ENCODE results near the gene CLSTN3. TPM values are rescaled to one million over a fixed set of nuclear protein-coding genes. Genes with fewer than 3 reads are reported as not detected.

The CLSTN3 gene
- total and polyA plus RNA-seq, 9 of the 15 experiments (the other 6 are each of a cell fraction or from before 2014, with no cell fraction given): 0.08 to 23.2 (median 11.0) TPM

Small RNA genes within 50 kb of the gene (small RNA-seq; reads per million reads assigned to genes)
- gene RNU6-485P: not detected

Other genes with a start within 250 kb of the CLSTN3 start
Only the 7 nearest of the 15 such genes appear.
- gene EMG1, start 159.5 kb upstream of the CLSTN3 start, total RNA-seq (2014; rRNA removed): 66.5 and 97.2 TPM in 2 replicates
- gene EMG1, start 159.5 kb upstream of the CLSTN3 start, total RNA-seq (2014; rRNA removed; fragmentation: Illumina TruSeq; extraction: Trizol): 82.7 and 85.9 TPM in 2 replicates
- gene EMG1, start 159.5 kb upstream of the CLSTN3 start, total RNA-seq (2015; rRNA removed; fragmentation: Illumina TruSeq; extraction: Trizol): 66.9 and 75.1 TPM in 2 replicates
- 85.1 and 92.0 TPM in 2 replicates for gene EMG1, start 159.5 kb upstream of the CLSTN3 start, total RNA-seq (2021)
- gene EMG1, start 159.5 kb upstream of the CLSTN3 start, polyA plus RNA-seq (2011; rRNA removed): 71.4 and 92.5 TPM in 2 replicates
- 99.2 and 121 TPM in 2 replicates for gene EMG1, start 159.5 kb upstream of the CLSTN3 start, polyA plus RNA-seq (2014; fragmentation: Illumina TruSeq; extraction: Trizol)
- 100 to 1,000 TPM; 149 to 186 TPM for gene EMG1, start 159.5 kb upstream of the CLSTN3 start, polyA plus RNA-seq (2014; fragmentation: Nextera tagmentation; extraction: Ambion mirVana)
- gene EMG1, start 159.5 kb upstream of the CLSTN3 start, polyA plus RNA-seq (2014; rRNA removed): 107 and 112 TPM in 2 replicates
- gene LPCAT3, start 111.9 kb upstream of the CLSTN3 start, total RNA-seq (2014; rRNA removed): 14.3 and 17.4 TPM in 2 replicates
- 22.2 and 22.4 TPM in 2 replicates for gene LPCAT3, start 111.9 kb upstream of the CLSTN3 start, total RNA-seq (2014; rRNA removed; fragmentation: Illumina TruSeq; extraction: Trizol)
- gene LPCAT3, start 111.9 kb upstream of the CLSTN3 start, total RNA-seq (2015; rRNA removed; fragmentation: Illumina TruSeq; extraction: Trizol): 23.0 and 25.3 TPM in 2 replicates
- 31.1 and 32.5 TPM in 2 replicates for gene LPCAT3, start 111.9 kb upstream of the CLSTN3 start, total RNA-seq (2021)
- 47.0 and 52.5 TPM in 2 replicates for gene LPCAT3, start 111.9 kb upstream of the CLSTN3 start, polyA plus RNA-seq (2011; rRNA removed)
- gene LPCAT3, start 111.9 kb upstream of the CLSTN3 start, polyA plus RNA-seq (2014; fragmentation: Illumina TruSeq; extraction: Trizol): 40.3 and 44.3 TPM in 2 replicates
- gene LPCAT3, start 111.9 kb upstream of the CLSTN3 start, polyA plus RNA-seq (2014; fragmentation: Nextera tagmentation; extraction: Ambion mirVana): 1 to 10 TPM; 4.9 to 5.6 TPM
- gene LPCAT3, start 111.9 kb upstream of the CLSTN3 start, polyA plus RNA-seq (2014; rRNA removed): 27.4 and 34.7 TPM in 2 replicates
- 0.04 and 0.27 TPM in 2 replicates for gene C1S, start 69.7 kb upstream of the CLSTN3 start, total RNA-seq (2014; rRNA removed)
- gene C1S, start 69.7 kb upstream of the CLSTN3 start, total RNA-seq (2014; rRNA removed; fragmentation: Illumina TruSeq; extraction: Trizol): 0.29 and 0.35 TPM in 2 replicates
- 0.08 and 0.25 TPM in 2 replicates for gene C1S, start 69.7 kb upstream of the CLSTN3 start, total RNA-seq (2015; rRNA removed; fragmentation: Illumina TruSeq; extraction: Trizol)
- gene C1S, start 69.7 kb upstream of the CLSTN3 start, total RNA-seq (2021): 0.84 and 1.2 TPM in 2 replicates
- 0.39 and 0.95 TPM in 2 replicates for gene C1S, start 69.7 kb upstream of the CLSTN3 start, polyA plus RNA-seq (2011; rRNA removed)
- 0.45 and 0.46 TPM in 2 replicates for gene C1S, start 69.7 kb upstream of the CLSTN3 start, polyA plus RNA-seq (2014; fragmentation: Illumina TruSeq; extraction: Trizol)
- gene C1S, start 69.7 kb upstream of the CLSTN3 start, polyA plus RNA-seq (2014; fragmentation: Nextera tagmentation; extraction: Ambion mirVana): under 1 TPM; 0.08 to 0.11 TPM
- 0.12 and 0.26 TPM in 2 replicates for gene C1S, start 69.7 kb upstream of the CLSTN3 start, polyA plus RNA-seq (2014; rRNA removed)
- 0.16 and 1.0 TPM in 2 replicates for gene C1R, start 37.9 kb upstream of the CLSTN3 start, total RNA-seq (2014; rRNA removed)
- 0.13 and 0.33 TPM in 2 replicates for gene C1R, start 37.9 kb upstream of the CLSTN3 start, total RNA-seq (2014; rRNA removed; fragmentation: Illumina TruSeq; extraction: Trizol)
- 0.14 and 0.19 TPM in 2 replicates for gene C1R, start 37.9 kb upstream of the CLSTN3 start, total RNA-seq (2015; rRNA removed; fragmentation: Illumina TruSeq; extraction: Trizol)
- gene C1R, start 37.9 kb upstream of the CLSTN3 start, total RNA-seq (2021): 0.96 and 1.0 TPM in 2 replicates
- gene C1R, start 37.9 kb upstream of the CLSTN3 start, polyA plus RNA-seq (2011; rRNA removed): 0.33 and 0.81 TPM in 2 replicates
- 0.33 and 0.36 TPM in 2 replicates for gene C1R, start 37.9 kb upstream of the CLSTN3 start, polyA plus RNA-seq (2014; fragmentation: Illumina TruSeq; extraction: Trizol)
- gene C1R, start 37.9 kb upstream of the CLSTN3 start, polyA plus RNA-seq (2014; fragmentation: Nextera tagmentation; extraction: Ambion mirVana): under 1 TPM in 1 of 2 experiments, not detected in 1; 0.07 TPM
- gene C1R, start 37.9 kb upstream of the CLSTN3 start, polyA plus RNA-seq (2014; rRNA removed): 0.11 and 0.53 TPM in 2 replicates
- 9.5 and 13.6 TPM in 2 replicates for gene C1RL, start 21.2 kb upstream of the CLSTN3 start, total RNA-seq (2014; rRNA removed)
- 3.6 and 5.4 TPM in 2 replicates for gene C1RL, start 21.2 kb upstream of the CLSTN3 start, total RNA-seq (2014; rRNA removed; fragmentation: Illumina TruSeq; extraction: Trizol)
- gene C1RL, start 21.2 kb upstream of the CLSTN3 start, total RNA-seq (2015; rRNA removed; fragmentation: Illumina TruSeq; extraction: Trizol): 7.6 and 8.0 TPM in 2 replicates
- gene C1RL, start 21.2 kb upstream of the CLSTN3 start, total RNA-seq (2021): 6.9 and 9.1 TPM in 2 replicates
- 6.3 and 6.8 TPM in 2 replicates for gene C1RL, start 21.2 kb upstream of the CLSTN3 start, polyA plus RNA-seq (2011; rRNA removed)
- gene C1RL, start 21.2 kb upstream of the CLSTN3 start, polyA plus RNA-seq (2014; fragmentation: Illumina TruSeq; extraction: Trizol): 7.3 and 8.8 TPM in 2 replicates
- gene C1RL, start 21.2 kb upstream of the CLSTN3 start, polyA plus RNA-seq (2014; fragmentation: Nextera tagmentation; extraction: Ambion mirVana): 1 to 10 TPM; 1.4 to 1.9 TPM
- 10.7 and 13.7 TPM in 2 replicates for gene C1RL, start 21.2 kb upstream of the CLSTN3 start, polyA plus RNA-seq (2014; rRNA removed)
- gene RBP5, start 1.5 kb upstream of the CLSTN3 start, total RNA-seq (2014; rRNA removed): 8.6 and 10.6 TPM in 2 replicates
- 8.1 and 11.4 TPM in 2 replicates for gene RBP5, start 1.5 kb upstream of the CLSTN3 start, total RNA-seq (2014; rRNA removed; fragmentation: Illumina TruSeq; extraction: Trizol)
- 10.5 and 10.9 TPM in 2 replicates for gene RBP5, start 1.5 kb upstream of the CLSTN3 start, total RNA-seq (2015; rRNA removed; fragmentation: Illumina TruSeq; extraction: Trizol)
- 11.1 and 15.7 TPM in 2 replicates for gene RBP5, start 1.5 kb upstream of the CLSTN3 start, total RNA-seq (2021)
- gene RBP5, start 1.5 kb upstream of the CLSTN3 start, polyA plus RNA-seq (2011; rRNA removed): 9.1 and 12.0 TPM in 2 replicates
- 18.7 and 22.1 TPM in 2 replicates for gene RBP5, start 1.5 kb upstream of the CLSTN3 start, polyA plus RNA-seq (2014; fragmentation: Illumina TruSeq; extraction: Trizol)
- 10 to 100 TPM; 12.1 to 22.5 TPM for gene RBP5, start 1.5 kb upstream of the CLSTN3 start, polyA plus RNA-seq (2014; fragmentation: Nextera tagmentation; extraction: Ambion mirVana)
- gene RBP5, start 1.5 kb upstream of the CLSTN3 start, polyA plus RNA-seq (2014; rRNA removed): 12.2 and 12.5 TPM in 2 replicates
- gene PEX5, start 59.3 kb downstream of the CLSTN3 start, total RNA-seq (2014; rRNA removed): 11.0 and 18.1 TPM in 2 replicates
- gene PEX5, start 59.3 kb downstream of the CLSTN3 start, total RNA-seq (2014; rRNA removed; fragmentation: Illumina TruSeq; extraction: Trizol): 13.1 and 13.6 TPM in 2 replicates
- 12.9 and 14.0 TPM in 2 replicates for gene PEX5, start 59.3 kb downstream of the CLSTN3 start, total RNA-seq (2015; rRNA removed; fragmentation: Illumina TruSeq; extraction: Trizol)
- 25.0 and 26.1 TPM in 2 replicates for gene PEX5, start 59.3 kb downstream of the CLSTN3 start, total RNA-seq (2021)
- 14.4 and 18.4 TPM in 2 replicates for gene PEX5, start 59.3 kb downstream of the CLSTN3 start, polyA plus RNA-seq (2011; rRNA removed)
- 16.6 and 20.2 TPM in 2 replicates for gene PEX5, start 59.3 kb downstream of the CLSTN3 start, polyA plus RNA-seq (2014; fragmentation: Illumina TruSeq; extraction: Trizol)
- 1 to 10 TPM; 1.4 to 1.5 TPM for gene PEX5, start 59.3 kb downstream of the CLSTN3 start, polyA plus RNA-seq (2014; fragmentation: Nextera tagmentation; extraction: Ambion mirVana)
- 14.8 and 17.3 TPM in 2 replicates for gene PEX5, start 59.3 kb downstream of the CLSTN3 start, polyA plus RNA-seq (2014; rRNA removed)

Measured in K562 (cell line).